IPS-15b (cell line): ENCODE results near the gene ATP8B3.

Source experiments
- H3K27me3 ChIP-seq: one replicate; pipeline ENCODE4 v1.6.1; 2013; ENCODE audit warnings: low read length; ENCODE audit not compliant: control insufficient read depth, insufficient read depth
- H3K36me3 ChIP-seq: one replicate; pipeline ENCODE4 v1.6.1; 2013; ENCODE audit warnings: low read length; ENCODE audit not compliant: control insufficient read depth, insufficient read depth
- H3K4me1 ChIP-seq: one replicate; pipeline ENCODE4 v1.6.1; 2013; ENCODE audit warnings: mild to moderate bottlenecking, low read length; ENCODE audit not compliant: control insufficient read depth, insufficient read depth
- H3K4me3 ChIP-seq: one replicate; pipeline ENCODE4 v1.5.1; 2013; ENCODE audit warnings: low read depth, low read length
- H3K9ac ChIP-seq: one replicate; pipeline ENCODE4 v1.6.1; 2013; ENCODE audit warnings: low read depth, mild to moderate bottlenecking, low read length
- H3K9me3 ChIP-seq: one replicate; pipeline ENCODE4 v1.6.1; 2013; ENCODE audit warnings: mild to moderate bottlenecking, low read length; ENCODE audit not compliant: control insufficient read depth, insufficient read depth

Gene ATP8B3

DNA sequence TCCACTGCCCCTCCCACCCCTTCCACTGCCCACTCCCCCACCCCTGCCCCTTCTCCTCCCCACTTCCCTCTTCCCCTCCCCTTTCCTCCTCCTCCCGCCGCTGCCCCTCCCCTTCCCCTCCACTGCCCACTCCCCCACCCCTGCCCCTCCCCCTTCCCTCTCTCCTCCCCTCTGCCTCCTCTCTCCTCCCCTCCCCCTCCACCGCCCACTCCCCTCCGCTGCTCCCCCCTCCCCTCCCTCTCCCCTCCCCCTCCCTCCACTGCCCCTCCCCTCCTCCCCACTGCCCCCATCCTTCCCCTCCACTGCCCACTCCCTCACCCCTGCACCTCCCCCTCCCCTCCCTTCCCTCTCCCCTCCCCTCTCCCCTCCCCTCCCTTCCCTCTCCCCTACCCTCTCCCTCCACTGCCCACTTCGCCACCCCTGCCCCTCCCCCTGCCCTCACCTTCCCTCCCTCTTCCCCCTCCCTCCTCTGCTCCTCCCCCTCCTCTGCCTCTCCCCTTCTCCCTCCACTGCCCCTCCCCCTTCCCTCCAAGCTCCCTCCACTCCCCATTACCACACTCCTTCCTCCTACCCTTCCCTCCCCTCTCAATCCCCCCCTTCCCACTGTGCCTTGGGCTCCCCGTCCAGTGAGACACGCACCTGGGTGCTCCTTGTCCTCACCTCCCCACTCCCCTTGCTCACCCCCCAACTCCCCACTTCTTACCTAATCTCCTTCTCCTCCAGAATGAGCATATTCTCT, 21.9 kb downstream of the ATP8B3 start:
- Histone ChIP-seq H3K27me3 (peaks cover 9% of the 10 kb centered on the region), H3K9ac (no peak overlapping the region)

DNA sequence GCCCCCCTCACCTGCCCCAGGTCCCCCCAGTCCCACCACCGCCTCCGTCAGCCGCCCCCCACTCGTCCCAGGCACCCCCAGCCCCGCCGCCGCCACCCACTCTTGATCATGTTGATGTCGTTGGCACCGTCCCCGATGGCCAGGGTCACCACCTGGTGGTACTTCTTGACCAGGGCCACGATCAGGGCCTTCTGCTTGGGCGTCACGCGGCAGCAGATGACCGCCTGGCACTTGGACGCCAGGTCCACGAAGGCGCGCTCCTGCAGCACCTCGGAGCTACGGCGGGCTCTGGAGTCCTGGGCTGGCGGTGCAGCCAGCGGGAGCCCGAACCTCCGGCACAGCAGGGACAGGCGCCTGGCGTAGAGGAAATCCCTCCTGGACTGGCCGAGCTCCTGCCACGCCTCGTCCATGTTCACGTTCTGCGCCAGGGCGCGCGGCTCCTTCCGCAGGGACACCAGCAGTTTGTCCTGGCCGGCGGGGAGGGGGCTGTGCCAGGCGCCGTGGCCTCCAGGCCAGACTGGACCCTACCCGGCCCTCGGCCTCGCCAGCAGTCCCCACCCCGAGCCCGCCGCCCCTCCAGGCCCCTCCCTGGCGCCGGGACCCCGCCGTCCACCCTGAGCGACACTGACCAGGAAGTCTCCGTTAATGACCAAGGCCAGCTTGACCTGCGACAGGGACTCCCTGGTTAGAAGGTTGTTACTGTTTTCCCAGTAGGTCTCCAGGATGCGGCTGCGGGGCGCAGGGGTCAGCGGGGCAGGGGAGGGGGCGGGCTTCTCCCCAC, 22.6 kb downstream of the ATP8B3 start:
- no peak overlapping the region for H3K9ac ChIP-seq
- no peaks in the 10 kb centered on the region for H3K36me3 ChIP-seq
- peaks cover 9% of the 10 kb centered on the region for H3K27me3 ChIP-seq
- no peaks in the 10 kb centered on the region for H3K9me3 ChIP-seq
- peaks cover under 1% of the 10 kb centered on the region for H3K4me1 ChIP-seq
- peak overlapping the region; percentile 39 for H3K4me3 ChIP-seq

More for the DNA sequence above, 21.9 kb downstream of the ATP8B3 start:
- Histone ChIP-seq H3K4me3 (peak overlapping the region; percentile 32), H3K9me3 (no peaks in the 10 kb centered on the region), H3K36me3 (no peaks in the 10 kb centered on the region), H3K4me1 (peaks cover 3% of the 10 kb centered on the region)

- Histone ChIP-seq H3K9ac (no peak overlapping the region), H3K9me3 (no peaks in the 10 kb centered on the region), H3K36me3 (no peaks in the 10 kb centered on the region), H3K4me1 (no peaks in the 10 kb centered on the region), H3K27me3 (peaks cover 17% of the 10 kb centered on the region), H3K4me3 (no peak overlapping the region)
Observed at GRCh38 chr19:1787116-1787515, 25.0 kb downstream of the ATP8B3 start.

DNA sequence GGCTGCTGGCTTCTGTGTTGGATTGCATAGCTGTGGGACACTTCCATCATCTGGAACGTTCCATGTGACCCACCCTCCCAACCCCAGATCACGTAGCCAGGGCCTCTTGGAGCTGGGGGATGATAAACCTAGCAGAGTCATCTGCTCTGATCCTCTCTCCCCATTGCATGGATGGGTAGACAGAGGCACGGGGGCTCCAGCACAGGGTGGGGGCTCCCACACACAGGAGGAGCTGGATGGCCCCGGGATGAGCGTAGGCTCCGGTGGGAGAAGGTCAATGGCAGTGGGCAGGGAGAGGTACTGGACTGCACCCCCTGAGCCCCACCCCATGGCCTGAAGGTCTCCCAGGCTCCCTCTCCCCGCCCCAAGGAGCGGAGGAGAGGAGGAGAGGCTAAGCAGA, 25.4 kb downstream of the ATP8B3 start:
- Histone ChIP-seq H3K9me3 (no peaks in the 10 kb centered on the region), H3K36me3 (no peaks in the 10 kb centered on the region)

DNA sequence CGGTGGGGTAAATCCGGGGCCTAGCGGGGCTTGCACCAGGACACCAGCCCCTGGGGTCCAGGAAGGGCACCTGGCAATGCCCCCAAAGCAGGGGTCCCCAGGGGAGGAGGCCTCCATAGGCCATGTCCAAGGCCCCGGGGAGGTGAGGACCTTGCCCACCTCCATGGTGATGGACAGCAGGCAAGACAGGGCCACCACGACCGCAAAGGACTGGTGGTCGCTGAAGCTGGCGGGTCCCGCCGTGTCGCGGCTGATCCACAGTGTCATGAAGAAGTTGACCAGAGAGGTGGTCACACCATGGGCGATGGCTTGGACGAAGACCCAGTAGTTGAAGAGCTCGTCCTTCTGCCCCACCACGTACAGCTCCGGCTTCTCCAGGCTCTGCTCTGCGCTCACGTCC, 26.8 kb downstream of the ATP8B3 start:
- H3K4me3 ChIP-seq = no peak overlapping the region
- H3K27me3 ChIP-seq = peaks cover 26% of the 10 kb centered on the region
- no peaks in the 10 kb centered on the region for H3K36me3 ChIP-seq
- H3K9me3 ChIP-seq = no peaks in the 10 kb centered on the region
- H3K4me1 ChIP-seq = no peaks in the 10 kb centered on the region
- H3K9ac ChIP-seq = no peak overlapping the region

More for the DNA sequence above, 25.4 kb downstream of the ATP8B3 start:
- Histone ChIP-seq H3K4me3 (no peak overlapping the region), H3K9ac (no peak overlapping the region), H3K27me3 (peaks cover 18% of the 10 kb centered on the region), H3K4me1 (no peaks in the 10 kb centered on the region)

- no peak overlapping the region for H3K4me3 ChIP-seq
- H3K4me1 ChIP-seq = no peaks in the 10 kb centered on the region
- peaks cover 40% of the 10 kb centered on the region for H3K27me3 ChIP-seq
Observed at GRCh38 chr19:1783874-1784273, 28.2 kb downstream of the ATP8B3 start.

GRCh38 chr19:1783354-1783753, 28.7 kb downstream of the ATP8B3 start:
- Histone ChIP-seq H3K9me3 (no peaks in the 10 kb centered on the region), H3K4me1 (no peaks in the 10 kb centered on the region), H3K27me3 (peaks cover 41% of the 10 kb centered on the region), H3K36me3 (no peaks in the 10 kb centered on the region), H3K4me3 (no peak overlapping the region), H3K9ac (no peak overlapping the region)

More at GRCh38 chr19:1783874-1784273, 28.2 kb downstream of the ATP8B3 start:
- Histone ChIP-seq H3K9ac (no peak overlapping the region), H3K9me3 (no peaks in the 10 kb centered on the region), H3K36me3 (no peaks in the 10 kb centered on the region)

- H3K9ac ChIP-seq = no peak overlapping the region
- peaks cover 44% of the 10 kb centered on the region for H3K27me3 ChIP-seq
Observed at GRCh38 chr19:1782521-1782920, 29.6 kb downstream of the ATP8B3 start.

GRCh38 chr19:1780272-1780958, 31.7 kb downstream of the ATP8B3 start:
- Histone ChIP-seq H3K9me3 (no peaks in the 10 kb centered on the region), H3K27me3 (peaks cover 64% of the 10 kb centered on the region), H3K4me1 (no peaks in the 10 kb centered on the region), H3K9ac (no peak overlapping the region), H3K36me3 (no peaks in the 10 kb centered on the region), H3K4me3 (no peak overlapping the region)

More at GRCh38 chr19:1782521-1782920, 29.6 kb downstream of the ATP8B3 start:
- Histone ChIP-seq H3K36me3 (no peaks in the 10 kb centered on the region), H3K4me1 (no peaks in the 10 kb centered on the region), H3K4me3 (no peak overlapping the region), H3K9me3 (no peaks in the 10 kb centered on the region)

DNA sequence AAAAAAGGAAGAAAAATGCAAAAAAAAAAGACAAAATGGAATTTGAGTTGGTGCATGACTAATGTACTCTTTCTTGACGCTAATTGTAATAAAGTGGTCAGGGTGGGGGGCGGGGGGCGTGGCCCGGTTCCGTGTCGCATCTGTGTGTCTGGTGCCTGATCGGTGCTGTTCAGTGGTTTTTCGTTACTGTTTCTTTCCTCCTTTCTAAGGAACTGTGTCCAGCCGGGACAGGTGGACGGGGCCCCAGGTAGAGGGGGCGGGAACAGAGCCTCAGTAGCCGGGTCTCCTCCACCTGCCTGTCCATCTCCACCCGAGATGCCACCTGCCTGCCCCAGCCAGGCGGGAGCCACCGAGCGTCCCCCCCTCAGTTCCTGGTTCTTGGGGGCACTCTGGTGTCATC, 32.5 kb downstream of the ATP8B3 start:
- H3K4me1 ChIP-seq = no peaks in the 10 kb centered on the region
- no peaks in the 10 kb centered on the region for H3K36me3 ChIP-seq
- H3K27me3 ChIP-seq = peaks cover 67% of the 10 kb centered on the region
- H3K9me3 ChIP-seq = no peaks in the 10 kb centered on the region
- no peak overlapping the region for H3K9ac ChIP-seq
- no peak overlapping the region for H3K4me3 ChIP-seq

DNA sequence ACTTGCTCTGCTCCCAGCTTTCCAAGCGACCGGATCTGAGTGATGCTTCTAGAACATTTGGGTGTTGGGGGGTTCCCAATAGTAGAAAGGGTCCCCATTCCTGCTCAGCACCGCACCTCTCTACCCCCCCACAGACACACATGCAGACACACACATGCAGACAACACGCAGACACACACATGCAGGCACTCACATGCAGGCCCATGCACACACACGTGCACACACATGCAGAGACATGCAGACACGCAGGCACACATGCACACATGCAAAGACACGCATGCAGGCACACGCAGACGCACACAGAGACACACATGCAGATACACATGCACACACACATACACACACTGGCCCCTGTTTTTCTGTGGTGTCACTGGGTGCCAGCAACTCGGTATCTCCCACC, 34.9 kb downstream of the ATP8B3 start:
- Histone ChIP-seq H3K9me3 (no peaks in the 10 kb centered on the region), H3K4me1 (no peaks in the 10 kb centered on the region), H3K36me3 (no peaks in the 10 kb centered on the region), H3K4me3 (peak overlapping the region; percentile 9), H3K27me3 (peaks cover 77% of the 10 kb centered on the region), H3K9ac (no peak overlapping the region)
